Stimulated activated CD8-positive, alpha-beta memory T cell treated with anti-CD3 and anti-CD28 coated beads, Interleukin-7, amount 100 ng/mL, for 48 hours (primary cell): Measurements from ENCODE around the gene VPS18.

Experiments
- DNase-seq, 2 donors: peaks; one replicate each; pipeline ENCODE4 v3.0.0-alpha.2; 2020; ENCODE audit warnings: low read depth in 1 of 2; ENCODE audit errors: extremely low read depth in 1 of 2

Gene VPS18

GRCh38 chr15:40870716-40871115, 23.5 kb upstream of the VPS18 start:
- no peak for DNase-seq

DNA sequence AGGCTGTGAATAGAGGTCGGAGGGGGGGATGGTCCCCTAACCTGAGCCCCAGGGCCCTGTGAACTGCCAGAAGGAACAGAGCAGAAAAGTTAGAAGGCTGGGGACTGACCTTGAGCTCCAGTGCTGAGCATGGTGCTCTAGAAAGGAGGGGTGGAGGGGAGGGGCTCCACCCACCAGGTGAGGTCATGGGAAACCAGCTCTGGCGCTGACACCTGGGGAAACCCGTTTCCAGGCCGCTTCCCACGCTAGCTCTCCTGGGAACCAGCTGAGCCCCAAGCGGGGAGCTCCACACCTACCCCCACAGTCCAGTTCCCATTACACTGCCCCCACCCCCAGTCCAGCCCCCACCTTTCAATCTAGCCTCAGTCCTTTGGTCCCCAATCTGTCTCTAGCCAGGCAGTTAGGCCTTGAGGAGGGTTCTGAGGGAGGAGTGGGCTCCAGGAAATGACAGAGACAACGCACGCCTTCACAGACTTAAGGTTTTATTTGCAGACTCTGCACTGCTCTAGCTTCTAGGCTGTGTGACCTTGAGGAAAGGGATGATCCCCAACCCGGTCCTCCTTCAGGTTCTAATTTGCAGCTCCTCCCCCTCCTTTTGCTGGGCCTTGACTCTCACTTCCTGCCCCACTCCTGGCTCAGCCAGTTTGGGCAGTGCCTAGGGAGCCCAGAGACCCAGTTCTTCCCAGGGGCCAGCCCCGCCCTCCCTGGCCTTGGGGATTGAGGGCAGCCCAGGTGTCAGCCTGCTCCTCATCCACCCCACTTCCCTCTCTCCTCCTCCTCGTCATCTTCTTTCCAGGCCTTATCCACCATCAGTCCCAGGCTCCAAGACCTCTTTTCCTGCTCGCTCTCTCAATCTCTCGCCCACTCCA, 22.3 kb upstream of the VPS18 start:
- DNase-seq: no peak

- no peak for DNase-seq
These were observed 21.2 kb upstream of the VPS18 start for GRCh38 chr15:40872791-40873693.

- DNase-seq: peak in 1 of 2 donors; percentile 43
These were observed 20.3 kb upstream of the VPS18 start, which contains the start of gene RHOV for GRCh38 chr15:40873694-40874561. Gene RHOV, minus strand, starts transcription at chr15:40874234. Its CDS starts 95 bp downstream, at chr15:40874139.

GRCh38 chr15:40875991-40876730, 18.1 kb upstream of the VPS18 start:
- DNase-seq: no peak

DNA sequence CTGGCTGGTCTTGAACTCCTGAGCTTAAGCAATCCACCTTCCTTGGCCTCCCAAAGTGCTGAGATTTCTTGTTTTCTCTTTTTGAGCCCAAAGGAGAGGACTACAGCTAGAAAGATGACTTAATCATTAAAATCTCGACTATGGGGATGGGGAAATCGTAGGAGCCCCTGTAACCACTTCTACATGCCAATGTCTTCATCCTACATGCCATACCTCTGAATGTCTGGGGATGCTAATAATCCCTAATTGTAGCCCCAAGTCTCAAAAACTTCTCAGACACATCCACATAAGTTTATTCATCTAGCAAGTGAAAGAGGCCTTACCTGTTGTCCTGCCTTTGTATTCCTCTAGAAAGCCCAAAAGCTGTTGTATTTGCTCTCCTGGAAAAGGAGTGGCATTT, 16.6 kb upstream of the VPS18 start:
- DNase-seq: no peak

GRCh38 chr15:40878785-40879184, 15.5 kb upstream of the VPS18 start:
- no peak for DNase-seq

GRCh38 chr15:40879609-40880008, 14.6 kb upstream of the VPS18 start:
- DNase-seq: no peak

DNA sequence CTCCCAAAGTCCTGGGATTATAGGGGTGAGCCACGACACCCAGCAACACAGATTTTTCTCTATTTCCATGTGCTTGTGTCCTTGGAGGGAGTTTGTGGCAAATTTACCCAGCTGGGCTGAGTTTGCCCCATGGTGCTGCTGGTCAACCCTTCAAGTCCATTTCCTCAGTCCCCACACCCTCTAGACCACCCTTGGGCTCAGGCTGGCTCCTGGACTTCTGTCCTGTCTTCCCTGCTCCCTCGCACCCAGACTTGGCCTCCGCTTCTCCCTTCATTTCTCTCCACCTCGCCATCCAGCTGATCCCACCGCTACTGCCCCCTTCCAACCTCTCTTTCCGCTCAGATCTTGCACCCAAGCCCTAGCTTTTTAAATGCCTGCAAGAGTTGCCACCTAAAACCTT, 12.9 kb upstream of the VPS18 start:
- no peak for DNase-seq

GRCh38 chr15:40886586-40886985, 7.7 kb upstream of the VPS18 start:
- DNase-seq: no peak

DNA sequence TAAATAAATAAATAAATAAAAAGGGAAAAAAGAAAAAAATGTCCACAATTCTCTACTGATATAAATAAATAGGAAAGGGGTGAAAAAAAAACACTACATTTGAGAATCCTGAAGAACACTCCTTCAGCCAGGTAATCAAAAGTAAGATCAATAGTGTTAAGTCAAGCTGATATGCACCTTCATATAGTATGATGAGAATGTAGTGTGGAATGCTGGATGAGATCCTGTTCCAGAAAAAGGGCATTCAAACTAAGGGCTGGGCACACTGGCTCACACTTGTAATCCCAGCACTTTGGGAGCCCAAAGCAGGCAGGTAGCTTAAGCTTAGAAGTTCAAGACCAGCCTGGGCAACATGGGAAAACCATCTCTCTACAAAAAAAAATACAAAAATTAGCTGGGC, 5.1 kb upstream of the VPS18 start:
- no peak for DNase-seq

GRCh38 chr15:40891138-40891537, 3.1 kb upstream of the VPS18 start:
- DNase-seq: no peak

- no peak for DNase-seq
These were observed 2.3 kb upstream of the VPS18 start for GRCh38 chr15:40891810-40892446.

- DNase-seq: no peak
These were observed 1.7 kb upstream of the VPS18 start for GRCh38 chr15:40892447-40893012.

DNA sequence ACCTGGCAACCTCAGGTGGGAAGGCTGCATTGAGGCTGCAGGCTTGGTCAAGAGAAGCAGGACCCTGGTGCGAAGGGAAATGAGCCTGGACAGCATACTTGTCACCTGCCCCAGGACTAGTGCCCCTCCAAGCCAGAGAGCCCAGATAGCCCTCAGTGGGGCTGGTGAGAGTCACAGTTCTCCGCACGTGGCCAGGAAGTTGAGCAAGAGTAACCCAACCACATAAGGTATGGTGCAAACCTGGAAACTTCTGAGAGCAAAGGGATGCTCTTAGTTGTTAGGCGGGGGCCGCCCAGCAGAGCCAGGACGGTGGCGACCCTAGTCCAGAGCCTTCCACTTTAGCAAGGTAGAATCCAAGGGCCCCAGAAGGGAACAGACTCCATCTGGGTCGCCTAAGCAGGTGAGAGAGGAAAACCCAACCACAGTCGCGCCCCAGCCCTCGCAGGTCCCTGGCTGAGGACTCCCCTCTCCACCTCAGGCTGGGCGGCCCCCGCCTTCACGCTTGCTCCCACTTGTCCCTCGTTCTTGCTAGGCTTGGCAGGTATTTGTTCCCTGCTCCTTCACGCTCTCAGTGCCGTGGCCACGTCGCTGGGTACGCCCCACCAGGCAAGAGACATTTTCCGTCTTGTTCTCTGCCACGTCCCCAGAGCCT, 1.1 kb upstream of the VPS18 start:
- DNase-seq: no peak

DNA sequence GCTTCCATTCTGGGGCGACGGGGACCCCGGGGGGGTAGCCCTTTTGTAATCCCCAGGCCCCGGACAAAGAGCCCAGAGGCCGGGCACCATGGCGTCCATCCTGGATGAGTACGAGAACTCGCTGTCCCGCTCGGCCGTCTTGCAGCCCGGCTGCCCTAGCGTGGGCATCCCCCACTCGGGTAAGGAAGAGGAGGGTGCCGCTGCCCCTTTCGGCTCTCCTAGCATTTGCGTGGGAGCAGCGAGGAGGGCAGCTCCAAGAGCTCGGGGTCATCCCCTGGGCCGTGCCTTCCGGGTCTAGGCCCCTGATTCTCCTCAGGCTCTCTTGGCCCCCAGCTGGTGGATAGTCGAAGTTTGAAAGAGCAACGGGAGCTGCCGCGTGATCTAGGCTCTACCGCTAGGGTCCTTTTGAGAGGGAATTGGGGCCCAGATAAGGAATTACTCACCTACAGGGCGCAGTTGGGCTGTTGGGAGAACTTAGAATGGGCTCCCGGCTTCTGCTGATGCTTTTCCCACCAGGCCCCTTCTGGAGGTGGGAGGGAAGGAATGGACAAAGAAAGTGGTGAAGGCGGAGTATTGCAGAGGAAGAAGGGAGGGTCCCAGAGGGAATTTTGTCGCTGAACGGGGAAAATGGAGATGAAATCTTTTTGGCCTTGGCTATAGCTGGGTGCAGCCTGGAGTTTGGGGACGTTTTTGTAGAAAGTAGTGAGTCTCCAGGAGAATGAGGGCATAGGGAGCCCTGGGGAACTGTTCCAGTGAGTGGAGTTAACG, 615 bp downstream of the VPS18 start:
- peak in 1 of 2 donors; percentile 47 for DNase-seq

GRCh38 chr15:40899536-40900207, 5.4 kb downstream of the VPS18 start:
- no peak for DNase-seq
